Suprapubic skin (tissue), 4 donors: Measurements from ENCODE around the gene CSN2.

Source experiments
- EP300 ChIP-seq: sonication (generic); formaldehyde crosslinking; IDR thresholded peaks from one replicate; pipeline ENCODE4 v1.6.1; 2017; ENCODE audit warnings: antibody characterized with exemption
- POLR2A ChIP-seq, 2 donors: fragments of 450-650 bp; IDR thresholded peaks; one replicate each; pipeline ENCODE4 v1.6.1; 2017; ENCODE audit warnings: antibody characterized with exemption in 2 of 2, mild to moderate bottlenecking in 2 of 2, moderate library complexity in 2 of 2
- POLR2AphosphoS5 ChIP-seq, 3 donors: sonication (generic); formaldehyde crosslinking; IDR thresholded peaks; one replicate each; pipeline ENCODE4 v1.6.1; 2017; ENCODE audit warnings: antibody characterized with exemption in 3 of 3
- TF ChIP-seq, protein P1 (sequence below), 2 donors: fragments of 200-600 bp in 1 of 2; fragments of 450-650 bp in 1 of 2; sonication (generic) in 1 of 2; IDR thresholded peaks; one replicate each; pipeline ENCODE4 v1.5.1; 2016 to 2019; ENCODE audit warnings: antibody characterized with exemption in 2 of 2, mild to moderate bottlenecking in 1 of 2, moderate library complexity in 1 of 2

DNA sequence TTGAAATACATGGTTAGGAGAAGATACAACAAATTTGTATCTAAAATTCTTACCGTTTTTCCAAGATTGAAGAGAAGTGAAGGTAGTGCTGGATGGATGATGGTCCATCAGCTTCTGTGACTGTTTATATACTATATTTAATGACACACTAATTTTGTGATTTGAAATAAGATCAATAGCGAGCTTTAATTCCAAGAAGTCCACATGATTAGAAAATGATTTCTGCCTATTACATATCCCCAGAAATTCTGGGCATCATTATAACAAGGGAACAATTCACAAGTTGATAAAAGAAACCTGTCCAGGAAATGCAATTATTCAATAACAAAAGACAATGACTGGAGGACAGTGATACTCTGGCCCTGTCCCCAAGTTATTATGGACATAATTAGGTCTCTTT, at the start of gene CSN2:
- TF ChIP-seq, protein P1, sequence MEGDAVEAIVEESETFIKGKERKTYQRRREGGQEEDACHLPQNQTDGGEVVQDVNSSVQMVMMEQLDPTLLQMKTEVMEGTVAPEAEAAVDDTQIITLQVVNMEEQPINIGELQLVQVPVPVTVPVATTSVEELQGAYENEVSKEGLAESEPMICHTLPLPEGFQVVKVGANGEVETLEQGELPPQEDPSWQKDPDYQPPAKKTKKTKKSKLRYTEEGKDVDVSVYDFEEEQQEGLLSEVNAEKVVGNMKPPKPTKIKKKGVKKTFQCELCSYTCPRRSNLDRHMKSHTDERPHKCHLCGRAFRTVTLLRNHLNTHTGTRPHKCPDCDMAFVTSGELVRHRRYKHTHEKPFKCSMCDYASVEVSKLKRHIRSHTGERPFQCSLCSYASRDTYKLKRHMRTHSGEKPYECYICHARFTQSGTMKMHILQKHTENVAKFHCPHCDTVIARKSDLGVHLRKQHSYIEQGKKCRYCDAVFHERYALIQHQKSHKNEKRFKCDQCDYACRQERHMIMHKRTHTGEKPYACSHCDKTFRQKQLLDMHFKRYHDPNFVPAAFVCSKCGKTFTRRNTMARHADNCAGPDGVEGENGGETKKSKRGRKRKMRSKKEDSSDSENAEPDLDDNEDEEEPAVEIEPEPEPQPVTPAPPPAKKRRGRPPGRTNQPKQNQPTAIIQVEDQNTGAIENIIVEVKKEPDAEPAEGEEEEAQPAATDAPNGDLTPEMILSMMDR (IDR thresholded peaks at IDR 0.05), result no peak
- no peak for TF ChIP-seq POLR2A (IDR thresholded peaks at IDR 0.05)
- no peak for TF ChIP-seq POLR2AphosphoS5 (IDR thresholded peaks at IDR 0.05)
- TF ChIP-seq EP300, result no peak
